HepG2 (cell line): ENCODE results near the gene AFTPH. TPM values are rescaled to one million over a fixed set of nuclear protein-coding genes. Genes with fewer than 3 reads are reported as not detected.

Experiments used
- CSRNP1 ChIP-seq: sonication (generic); formaldehyde crosslinking; IDR thresholded peaks from 2 replicates; pipeline ENCODE4 v1.8.1; 2023; ENCODE audit warnings: mild to moderate bottlenecking, missing genetic modification reagents
- FIP1L1 ChIP-seq: fragments of 200-400 bp; formaldehyde crosslinking; IDR thresholded peaks from 2 replicates; pipeline ENCODE4 v1.6.1; 2018; ENCODE audit warnings: low read depth, mild to moderate bottlenecking, low read length, moderate library complexity, borderline replicate concordance; ENCODE audit not compliant: insufficient read depth
- GATAD2A ChIP-seq: IDR thresholded peaks from 2 replicates; pipeline ENCODE4 v1.6.1; 2016
- HDAC6 ChIP-seq: fragments of 200-600 bp; sonication (generic); IDR thresholded peaks from 2 replicates; pipeline ENCODE4 v1.7.0; 2017; ENCODE audit warnings: mild to moderate bottlenecking, antibody characterized with exemption, low read length, low read depth
- HNRNPLL ChIP-seq: fragments of 200-400 bp; formaldehyde crosslinking; IDR thresholded peaks from 2 replicates; pipeline ENCODE4 v1.6.1; 2017; ENCODE audit warnings: mild to moderate bottlenecking, low read depth, low read length; ENCODE audit not compliant: poor library complexity, severe bottlenecking
- MIER3 ChIP-seq: IDR thresholded peaks from 2 replicates; pipeline ENCODE4 v1.6.1; 2016; ENCODE audit warnings: missing compliant biosample characterization, borderline replicate concordance
- NFE2 ChIP-seq: sonication (generic); formaldehyde crosslinking; IDR thresholded peaks from 2 replicates; pipeline ENCODE4 v1.4.0; 2020; ENCODE audit warnings: missing genetic modification reagents
- PAX8 ChIP-seq: sonication (generic); formaldehyde crosslinking; IDR thresholded peaks from 2 replicates; pipeline ENCODE4 v1.8.0; 2022; ENCODE audit warnings: mild to moderate bottlenecking, missing genetic modification reagents, borderline replicate concordance
- ZBTB43 ChIP-seq: sonication (generic); formaldehyde crosslinking; conservative IDR thresholded peaks from 2 replicates; pipeline ENCODE4 v1.4.0; 2020; ENCODE audit warnings: missing genetic modification reagents
- ZEB1 ChIP-seq: IDR thresholded peaks from 2 replicates; pipeline ENCODE4 v1.6.1; 2012; ENCODE audit warnings: mild to moderate bottlenecking, low read depth, inconsistent platforms; ENCODE audit not compliant: insufficient replicate concordance
- ZMYM2 ChIP-seq: sonication (generic); formaldehyde crosslinking; IDR thresholded peaks from 2 replicates; pipeline ENCODE4 v1.8.0; 2022; ENCODE audit warnings: mild to moderate bottlenecking, missing genetic modification reagents
- ZNF225 ChIP-seq: sonication (generic); formaldehyde crosslinking; IDR thresholded peaks from 2 replicates; pipeline ENCODE4 v1.4.0; 2020; ENCODE audit warnings: mild to moderate bottlenecking, missing genetic modification reagents
- ZNF619 ChIP-seq: sonication (generic); formaldehyde crosslinking; IDR thresholded peaks from 2 replicates; pipeline ENCODE4 v1.4.0; 2020; ENCODE audit warnings: mild to moderate bottlenecking, missing genetic modification reagents
- ZNF644 ChIP-seq: IDR thresholded peaks from 2 replicates; pipeline ENCODE4 v1.6.1; 2016; ENCODE audit warnings: low read depth
- ZNF780A ChIP-seq: sonication (generic); formaldehyde crosslinking; IDR thresholded peaks from 2 replicates; pipeline ENCODE4 v1.8.0; 2022; ENCODE audit warnings: mild to moderate bottlenecking, missing genetic modification reagents, moderate library complexity
- polyA plus RNA-seq, 8 experiments: library from polyadenylated mRNA; depleted of rRNA in 3 of 8; stranded (reverse) in 7 of 8; unstranded in 1 of 8; fragments of >200 nt; fragmentation: Illumina TruSeq in 4 of 8; extraction: Trizol in 4 of 8; gene quantifications; 2 replicates each; pipeline versions ENCODE4 v1.2.1 to v1.2.3, GENCODE V29; 2011 to 2016; ENCODE audit warnings: low read depth in 4 of 8, missing spikeins in 1 of 8, mixed read lengths in 1 of 8; ENCODE audit not compliant: insufficient read depth in 1 of 8
- total RNA-seq, 5 experiments: library from RNA; depleted of rRNA; stranded (reverse); fragments of >200 nt; fragmentation: Illumina TruSeq; extraction: Trizol; gene quantifications; 2 replicates each; pipeline ENCODE4 v1.2.3, GENCODE V29; 2016; ENCODE audit warnings: low read depth in 1 of 5
- TF ChIP-seq, protein P1 (sequence below): sonication (generic); formaldehyde crosslinking; IDR thresholded peaks from 2 replicates; pipeline ENCODE4 v1.9.0; 2021; ENCODE audit warnings: missing genetic modification reagents, mild to moderate bottlenecking, borderline replicate concordance
- TF ChIP-seq, protein P2 (sequence below): sonication (generic); formaldehyde crosslinking; IDR thresholded peaks from 2 replicates; pipeline ENCODE4 v1.4.0; 2020; ENCODE audit warnings: missing genetic modification reagents, mild to moderate bottlenecking, borderline replicate concordance
- TF ChIP-seq, protein P3 (sequence below): sonication (generic); formaldehyde crosslinking; IDR thresholded peaks from 2 replicates; pipeline ENCODE4 v1.5.0; 2020; ENCODE audit warnings: mild to moderate bottlenecking, missing genetic modification reagents

Gene AFTPH
- total and polyA plus RNA-seq, 2 of the 13 experiments (the other 11 are each of a cell fraction or from before 2014, with no cell fraction given), result 27.5 to 36.8 TPM

DNA sequence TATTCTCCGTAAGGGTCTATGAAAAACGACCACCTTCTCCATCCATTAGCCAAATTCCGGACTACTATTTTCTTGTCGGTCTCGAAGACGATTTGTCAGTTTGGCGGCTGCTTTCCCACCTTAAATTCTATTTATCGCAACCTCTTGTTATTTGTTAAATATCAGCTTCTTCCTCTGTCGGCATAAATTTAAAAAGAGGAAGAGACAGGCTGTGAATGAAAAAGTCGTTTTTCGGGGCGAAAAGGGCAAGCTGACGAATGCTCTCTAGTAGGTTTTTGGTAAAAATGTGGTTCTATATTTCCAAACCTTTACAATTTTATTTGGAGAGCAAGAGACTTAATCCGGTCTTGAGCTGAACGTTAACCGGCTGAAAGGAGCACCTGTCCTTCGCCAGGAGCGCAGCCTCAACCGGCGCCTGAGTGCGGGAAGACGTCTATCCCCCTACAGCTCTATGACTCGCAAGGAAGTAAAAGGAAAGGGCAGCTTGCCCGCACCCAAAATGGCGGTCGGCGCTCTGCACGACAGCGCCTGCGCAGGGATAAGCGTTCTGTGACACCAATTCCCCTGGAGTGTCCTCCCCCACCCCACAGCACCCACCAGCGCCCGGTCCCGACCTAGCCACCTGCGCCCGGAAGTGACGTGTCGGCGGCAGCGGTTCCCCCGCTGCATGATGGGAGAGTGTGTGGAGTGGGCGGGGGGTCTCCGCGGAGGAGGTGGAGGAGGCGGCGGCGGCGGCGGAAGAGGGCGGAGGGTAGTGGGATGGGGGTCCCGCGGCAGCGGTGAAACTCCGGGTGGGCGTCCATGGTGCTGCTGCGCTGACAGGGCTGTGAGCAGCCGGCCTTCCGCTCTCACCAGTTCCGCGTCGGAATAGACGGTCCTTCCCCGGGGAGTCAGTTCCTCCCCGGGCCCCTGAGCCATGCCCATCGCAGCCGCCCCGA lies at the start of gene AFTPH (continued):
- TF ChIP-seq, protein P1, sequence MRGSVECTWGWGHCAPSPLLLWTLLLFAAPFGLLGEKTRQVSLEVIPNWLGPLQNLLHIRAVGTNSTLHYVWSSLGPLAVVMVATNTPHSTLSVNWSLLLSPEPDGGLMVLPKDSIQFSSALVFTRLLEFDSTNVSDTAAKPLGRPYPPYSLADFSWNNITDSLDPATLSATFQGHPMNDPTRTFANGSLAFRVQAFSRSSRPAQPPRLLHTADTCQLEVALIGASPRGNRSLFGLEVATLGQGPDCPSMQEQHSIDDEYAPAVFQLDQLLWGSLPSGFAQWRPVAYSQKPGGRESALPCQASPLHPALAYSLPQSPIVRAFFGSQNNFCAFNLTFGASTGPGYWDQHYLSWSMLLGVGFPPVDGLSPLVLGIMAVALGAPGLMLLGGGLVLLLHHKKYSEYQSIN, result no peak
- TF ChIP-seq FIP1L1 (no peak), ZNF225 (no peak; the same call in 1 of the 2 replicates), ZNF780A (no peak), MIER3 (peak; percentile 89), NFE2 (no peak), HNRNPLL (no peak), ZMYM2 (CRISPR knock-in tag) (no peak), ZEB1 (peak; percentile 30), PAX8 (CRISPR knock-in tag) (no peak), GATAD2A (CRISPR knock-in tag) (peak; percentile 87), ZBTB43 (0 out of 2 replicates have a peak, but pooled peaks have one; percentile 32), ZNF619 (no peak), CSRNP1 (CRISPR knock-in tag) (no peak), HDAC6 (no peak), ZNF644 (CRISPR knock-in tag) (0 out of 2 replicates have a peak, but pooled peaks have one; percentile 5)
- TF ChIP-seq, protein P2, sequence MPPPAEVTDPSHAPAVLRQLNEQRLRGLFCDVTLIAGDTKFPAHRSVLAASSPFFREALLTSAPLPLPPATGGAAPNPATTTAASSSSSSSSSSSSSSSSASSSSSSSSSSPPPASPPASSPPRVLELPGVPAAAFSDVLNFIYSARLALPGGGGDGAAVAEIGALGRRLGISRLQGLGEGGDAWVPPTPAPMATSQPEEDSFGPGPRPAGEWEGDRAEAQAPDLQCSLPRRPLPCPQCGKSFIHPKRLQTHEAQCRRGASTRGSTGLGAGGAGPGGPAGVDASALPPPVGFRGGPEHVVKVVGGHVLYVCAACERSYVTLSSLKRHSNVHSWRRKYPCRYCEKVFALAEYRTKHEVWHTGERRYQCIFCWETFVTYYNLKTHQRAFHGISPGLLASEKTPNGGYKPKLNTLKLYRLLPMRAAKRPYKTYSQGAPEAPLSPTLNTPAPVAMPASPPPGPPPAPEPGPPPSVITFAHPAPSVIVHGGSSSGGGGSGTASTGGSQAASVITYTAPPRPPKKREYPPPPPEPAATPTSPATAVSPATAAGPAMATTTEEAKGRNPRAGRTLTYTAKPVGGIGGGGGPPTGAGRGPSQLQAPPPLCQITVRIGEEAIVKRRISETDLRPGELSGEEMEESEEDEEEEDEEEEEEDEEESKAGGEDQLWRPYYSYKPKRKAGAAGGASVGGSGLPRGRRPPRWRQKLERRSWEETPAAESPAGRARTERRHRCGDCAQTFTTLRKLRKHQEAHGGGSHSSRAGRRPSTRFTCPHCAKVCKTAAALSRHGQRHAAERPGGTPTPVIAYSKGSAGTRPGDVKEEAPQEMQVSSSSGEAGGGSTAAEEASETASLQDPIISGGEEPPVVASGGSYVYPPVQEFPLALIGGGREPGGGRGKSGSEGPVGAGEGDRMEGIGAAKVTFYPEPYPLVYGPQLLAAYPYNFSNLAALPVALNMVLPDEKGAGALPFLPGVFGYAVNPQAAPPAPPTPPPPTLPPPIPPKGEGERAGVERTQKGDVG, result no peak
- TF ChIP-seq, protein P3, sequence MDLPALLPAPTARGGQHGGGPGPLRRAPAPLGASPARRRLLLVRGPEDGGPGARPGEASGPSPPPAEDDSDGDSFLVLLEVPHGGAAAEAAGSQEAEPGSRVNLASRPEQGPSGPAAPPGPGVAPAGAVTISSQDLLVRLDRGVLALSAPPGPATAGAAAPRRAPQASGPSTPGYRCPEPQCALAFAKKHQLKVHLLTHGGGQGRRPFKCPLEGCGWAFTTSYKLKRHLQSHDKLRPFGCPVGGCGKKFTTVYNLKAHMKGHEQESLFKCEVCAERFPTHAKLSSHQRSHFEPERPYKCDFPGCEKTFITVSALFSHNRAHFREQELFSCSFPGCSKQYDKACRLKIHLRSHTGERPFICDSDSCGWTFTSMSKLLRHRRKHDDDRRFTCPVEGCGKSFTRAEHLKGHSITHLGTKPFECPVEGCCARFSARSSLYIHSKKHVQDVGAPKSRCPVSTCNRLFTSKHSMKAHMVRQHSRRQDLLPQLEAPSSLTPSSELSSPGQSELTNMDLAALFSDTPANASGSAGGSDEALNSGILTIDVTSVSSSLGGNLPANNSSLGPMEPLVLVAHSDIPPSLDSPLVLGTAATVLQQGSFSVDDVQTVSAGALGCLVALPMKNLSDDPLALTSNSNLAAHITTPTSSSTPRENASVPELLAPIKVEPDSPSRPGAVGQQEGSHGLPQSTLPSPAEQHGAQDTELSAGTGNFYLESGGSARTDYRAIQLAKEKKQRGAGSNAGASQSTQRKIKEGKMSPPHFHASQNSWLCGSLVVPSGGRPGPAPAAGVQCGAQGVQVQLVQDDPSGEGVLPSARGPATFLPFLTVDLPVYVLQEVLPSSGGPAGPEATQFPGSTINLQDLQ (CRISPR knock-in tag), result no peak
